DMS153 (cell line): ENCODE data around the gene LHFPL2.

Experiments used
- DNase-seq: peaks from one replicate; lab custom pipeline; 2025; lab: John Stamatoyannopoulos, UW

Gene LHFPL2

GRCh38 chr5:78666041-78666444, 17.5 kb upstream of the LHFPL2 start:
- DNase-seq = no peak

GRCh38 chr5:78665534-78665933, 17.0 kb upstream of the LHFPL2 start:
- DNase-seq = no peak

- DNase-seq = no peak
Measured at GRCh38 chr5:78662323-78662722, 13.8 kb upstream of the LHFPL2 start.

- DNase-seq = no peak
Measured at GRCh38 chr5:78661691-78662090, 13.1 kb upstream of the LHFPL2 start.

GRCh38 chr5:78661044-78661443, 12.5 kb upstream of the LHFPL2 start:
- DNase-seq = no peak

DNA sequence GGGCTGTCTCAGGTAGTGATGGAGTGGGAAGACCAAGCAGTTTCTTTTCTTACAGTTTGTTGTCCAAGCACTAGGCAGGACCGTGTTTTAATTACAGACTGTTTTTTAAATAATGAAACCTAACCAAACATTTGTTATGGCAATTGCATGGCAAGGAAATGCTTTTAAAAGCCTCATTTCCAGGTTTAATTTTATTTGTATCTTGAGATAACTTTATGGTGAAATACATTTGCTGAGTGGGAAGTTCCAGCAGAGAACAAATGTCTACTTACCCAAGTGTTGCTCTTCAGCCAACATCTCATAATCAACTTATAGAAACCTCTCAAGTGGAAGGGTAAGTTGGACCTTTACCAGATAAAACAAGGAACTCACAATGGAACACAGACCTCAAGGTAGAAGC, 11.8 kb upstream of the LHFPL2 start:
- no peak for DNase-seq

DNA sequence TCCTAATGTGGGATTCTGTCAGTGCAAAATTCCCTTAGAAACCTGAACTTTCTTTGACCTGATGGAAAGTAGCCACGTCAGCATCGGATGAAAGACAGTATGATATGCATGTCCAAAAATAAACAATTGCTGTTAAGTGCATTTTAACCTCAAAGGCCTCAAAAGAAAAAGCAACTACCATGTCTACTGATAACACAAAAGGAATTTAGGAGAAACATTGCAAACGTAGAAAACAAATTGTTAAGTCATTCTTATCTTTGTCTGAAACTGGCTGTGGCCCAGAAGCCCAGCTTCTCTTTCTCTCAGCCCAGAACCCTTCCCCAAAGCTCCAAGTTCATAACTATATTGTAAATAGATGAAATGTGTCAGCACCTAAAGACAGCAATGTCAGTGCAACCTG, 11.1 kb upstream of the LHFPL2 start:
- DNase-seq = no peak

DNA sequence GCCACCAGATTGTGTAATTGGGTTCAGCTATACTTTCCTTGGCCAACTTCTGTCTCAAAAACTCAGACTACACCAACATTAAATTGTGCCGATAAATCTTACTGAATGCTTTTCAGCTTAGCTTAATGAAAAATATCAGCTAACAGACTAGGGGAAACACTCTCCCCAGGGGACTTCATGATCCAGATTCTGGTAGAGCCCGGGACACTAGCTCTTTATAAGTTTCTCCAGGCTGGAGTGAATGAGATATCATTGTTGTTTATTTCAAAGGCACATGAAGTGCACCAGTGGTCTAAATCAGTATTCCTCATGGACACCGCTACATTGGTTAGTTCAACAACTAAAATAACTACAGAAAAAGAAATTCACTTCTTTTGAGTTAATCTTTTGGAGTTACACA, 10.5 kb upstream of the LHFPL2 start:
- DNase-seq = no peak

- no peak for DNase-seq
Measured at GRCh38 chr5:78657201-78657600, 8.6 kb upstream of the LHFPL2 start.

DNA sequence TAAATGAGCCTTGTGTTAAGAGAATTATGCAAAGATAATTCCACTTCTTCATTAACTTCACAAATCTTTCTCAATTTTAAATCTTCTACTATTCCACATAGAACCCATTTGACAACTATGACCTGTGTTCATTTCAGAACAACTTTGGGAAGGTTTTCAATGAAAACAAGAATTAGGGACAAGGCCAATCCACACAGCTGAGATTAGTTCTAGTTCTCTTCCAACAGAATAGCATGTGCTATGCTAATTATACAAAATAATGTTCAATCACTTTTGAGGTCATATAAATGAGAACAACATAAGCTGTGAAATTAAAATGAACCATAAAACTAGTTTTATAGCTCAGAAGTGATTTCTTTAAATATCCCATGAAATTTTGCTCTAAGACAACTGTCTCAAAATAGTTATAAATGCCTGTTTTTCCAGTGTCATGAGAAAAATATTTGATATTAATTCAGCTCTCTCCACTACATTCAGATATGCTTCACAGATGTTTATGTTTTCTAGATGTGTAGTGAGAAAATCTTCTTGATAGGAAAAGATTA, 7.2 kb upstream of the LHFPL2 start:
- DNase-seq = no peak

- no peak for DNase-seq
Measured at GRCh38 chr5:78654386-78654785, 5.8 kb upstream of the LHFPL2 start.

GRCh38 chr5:78653681-78654366, 5.3 kb upstream of the LHFPL2 start:
- DNase-seq = no peak

GRCh38 chr5:78653031-78653430, 4.5 kb upstream of the LHFPL2 start:
- DNase-seq = no peak

GRCh38 chr5:78651468-78651867, 2.9 kb upstream of the LHFPL2 start:
- no peak for DNase-seq

GRCh38 chr5:78650531-78650930, 2.0 kb upstream of the LHFPL2 start:
- DNase-seq = no peak

- no peak for DNase-seq
Measured at GRCh38 chr5:78649861-78650496, 1.4 kb upstream of the LHFPL2 start.

DNA sequence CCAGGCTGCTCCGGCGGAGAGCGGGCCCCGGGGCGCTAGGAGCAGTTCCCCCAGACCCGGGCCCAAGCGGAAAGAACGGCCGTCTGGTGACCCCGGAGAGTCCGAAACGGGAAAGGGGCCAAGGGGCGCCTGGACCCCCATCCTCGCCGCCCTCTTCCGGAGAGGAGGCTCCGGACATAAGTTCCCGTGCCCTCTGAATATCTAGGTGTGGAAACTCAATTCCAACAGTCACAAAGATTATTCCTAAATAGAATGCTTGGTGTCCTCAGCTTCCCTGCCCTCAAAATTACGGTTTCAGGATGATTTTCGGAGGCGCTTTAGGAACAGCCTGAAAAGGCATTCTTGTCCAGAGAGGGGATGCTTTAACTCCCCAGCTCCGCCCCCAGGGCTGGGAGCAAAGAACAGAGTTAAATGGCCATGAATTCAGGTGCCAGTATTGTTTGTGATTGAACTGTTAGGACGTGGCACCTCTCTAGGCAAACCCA, 681 bp upstream of the LHFPL2 start:
- DNase-seq = no peak

DNA sequence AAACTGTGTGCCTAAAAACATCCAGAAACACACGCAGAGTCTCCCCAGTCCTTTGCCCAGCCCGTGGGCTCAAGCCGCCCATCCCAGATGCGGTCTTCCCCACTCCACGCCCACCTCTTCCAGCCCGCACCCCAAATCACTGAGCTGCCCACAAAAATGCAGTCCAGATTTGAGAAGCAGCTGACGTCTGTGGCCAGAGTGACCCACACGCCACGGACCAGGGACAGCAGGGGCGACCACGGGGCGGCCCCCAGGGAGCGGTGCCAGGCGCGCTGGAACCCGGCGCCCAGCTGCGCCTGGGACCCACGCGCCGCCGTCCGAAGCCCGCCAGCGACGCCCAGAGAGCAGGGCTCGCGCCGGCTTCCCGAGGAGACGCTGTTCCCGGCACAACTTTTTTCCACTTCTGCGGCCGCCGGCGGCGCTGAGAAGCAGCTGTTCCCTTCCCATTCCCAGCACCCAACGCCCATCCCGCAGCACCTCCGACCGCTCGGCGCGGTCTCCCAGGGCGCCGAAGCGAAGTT, 674 bp downstream of the LHFPL2 start:
- DNase-seq = no peak

DNA sequence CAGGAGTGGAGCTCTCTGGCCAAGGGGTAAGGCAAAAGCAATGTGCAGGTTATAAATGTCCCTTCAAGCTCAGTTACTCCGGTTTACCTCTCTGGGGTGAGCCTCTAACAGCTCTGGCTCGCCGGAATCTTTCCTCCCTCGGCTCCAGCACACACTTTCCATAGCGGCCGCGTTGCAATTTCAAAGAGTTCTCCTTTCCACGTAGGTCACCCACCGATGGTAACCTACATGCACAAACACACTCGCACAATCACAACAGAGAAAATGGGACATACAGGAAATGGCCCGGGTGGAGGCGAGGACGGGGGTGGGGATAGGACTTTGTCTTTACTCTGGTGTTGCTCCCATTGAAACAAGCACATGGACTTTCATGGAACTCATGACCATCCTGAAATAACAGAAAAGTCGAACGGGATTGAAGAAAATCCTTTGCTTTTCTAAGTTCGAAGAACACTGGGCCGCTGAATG, 1.2 kb downstream of the LHFPL2 start:
- no peak for DNase-seq

DNA sequence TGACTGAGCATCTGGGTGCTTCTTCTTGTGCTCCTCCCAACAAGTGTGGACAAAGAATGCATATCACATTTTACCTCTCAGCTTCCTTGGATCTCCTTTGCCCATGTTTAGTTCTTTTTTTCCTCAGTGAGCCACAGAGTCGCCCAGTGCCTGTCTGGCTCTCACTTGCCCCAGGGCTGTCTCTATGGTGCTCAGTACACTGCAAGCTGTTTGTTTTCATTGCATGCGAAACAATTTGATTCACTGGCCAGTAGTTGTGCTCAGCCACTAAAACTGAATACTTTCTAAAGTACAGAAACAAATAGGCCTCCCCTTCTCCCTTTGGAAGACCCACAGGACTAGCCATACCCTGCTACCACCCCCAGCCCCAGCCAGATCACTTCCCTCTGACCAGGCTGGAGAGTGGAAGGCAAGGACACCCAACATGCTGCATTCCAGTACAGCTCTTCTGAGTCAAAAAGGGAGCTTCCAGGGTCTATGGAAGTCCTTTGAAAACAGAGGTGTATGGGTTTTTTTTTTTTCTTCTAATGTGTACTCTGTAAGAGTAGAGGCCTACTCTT, 3.8 kb downstream of the LHFPL2 start:
- DNase-seq = no peak

GRCh38 chr5:78644129-78644528, 4.4 kb downstream of the LHFPL2 start:
- no peak for DNase-seq

- DNase-seq = no peak
Measured at GRCh38 chr5:78642701-78643100, 5.9 kb downstream of the LHFPL2 start.
